K562 (cell line): ENCODE data around the gene CD46. TPM values are rescaled to one million over a fixed set of nuclear protein-coding genes. Genes with fewer than 3 reads are reported as not detected.

ENCODE experiments used
- ATAC-seq: fragments of 200-7000 bp; cut with Tn5 transposase; 3 replicates; pipeline ENCODE4 v1.9.1; 2020; ENCODE audit warnings: moderate library complexity
- BruUV-seq: library from RNA; stranded (reverse); fragments of 400-500 nt; replicated peaks from 2 replicates; lab custom pipeline; 2021; lab: Mats Ljungman, UMichigan
- CTCF ChIA-PET: fragments of 300-600 bp; formaldehyde crosslinking; extraction: SDS; loops from one replicate; lab custom pipeline; 2021; ENCODE audit warnings: low intra/inter-chr PET ratio; lab: Yijun Ruan, JAX
- POLR2A ChIA-PET: fragments of 300-600, 350-650 bp; sonication (Branson Sonifier 250); formaldehyde crosslinking; extraction: SDS; loops from one replicate; lab custom pipeline; 2021; ENCODE audit warnings: antibody characterized with exemption, inconsistent platforms; lab: Yijun Ruan, JAX
- DNase-seq, 4 experiments: peaks; one replicate each; pipeline versions ENCODE4 v3.0.0 to v3.0.0-alpha.2; 2011 to 2018; ENCODE audit warnings: low spot score in 3 of 4, mixed read lengths in 3 of 4; ENCODE audit errors: extremely low read depth in 1 of 4
- FAIRE-seq: peaks from 2 replicates; lab custom pipeline; 2011; peaks lifted over from hg19 to GRCh38; lab: Jason Lieb, UNC
- H2AFZ ChIP-seq: 2 replicates; pipeline ENCODE4 v1.6.0; 2011; ENCODE audit warnings: low read depth, low read length, control low read depth, inconsistent platforms
- H3K27ac ChIP-seq: fragments of 200-600 bp; 3 replicates; pipeline ENCODE4 v1.8.0; 2011; ENCODE audit warnings: low read depth, mild to moderate bottlenecking, control low read depth, inconsistent platforms, low read length, moderate library complexity, mixed read lengths; ENCODE audit errors: extremely low read depth
- H3K27me3 ChIP-seq, 2 experiments: fragments of 300-600 bp in 1 of 2; 2 replicates in 1 of 2; 3 replicates in 1 of 2; pipeline versions ENCODE4 v1.6.0 to v1.8.0; 2011; ENCODE audit warnings: inconsistent platforms in 2 of 2, low read length in 2 of 2, mild to moderate bottlenecking in 1 of 2, mixed read lengths in 1 of 2, moderate library complexity in 1 of 2; ENCODE audit not compliant: control insufficient read depth in 2 of 2, insufficient read depth in 2 of 2
- H3K36me3 ChIP-seq: fragments of 300-600 bp; 3 replicates; pipeline ENCODE4 v1.8.0; 2011; ENCODE audit warnings: mild to moderate bottlenecking, low read length, inconsistent platforms; ENCODE audit not compliant: control insufficient read depth, insufficient read depth
- H3K4me1 ChIP-seq, 2 experiments: fragments of 200-600 bp in 1 of 2; replicated peaks in 1 of 2; 2 replicates in 1 of 2; 3 replicates in 1 of 2; pipeline versions ENCODE4 v1.5.1 to v1.8.0; 2011; ENCODE audit warnings: inconsistent platforms in 2 of 2, low read length in 2 of 2, mild to moderate bottlenecking in 1 of 2, mixed read lengths in 1 of 2, moderate library complexity in 1 of 2; ENCODE audit not compliant: control insufficient read depth in 2 of 2, insufficient read depth in 2 of 2
- H3K4me2 ChIP-seq: 2 replicates; pipeline ENCODE4 v1.6.1; 2011; ENCODE audit warnings: low read length, control low read depth, inconsistent platforms, mixed read lengths; ENCODE audit not compliant: insufficient read depth
- H3K4me3 ChIP-seq: fragments of 200-600 bp; sonication (generic), shearing (Covaris generic); 2 replicates; pipeline ENCODE4 v1.5.1; 2016; ENCODE audit warnings: control low read depth, inconsistent platforms
- H3K79me2 ChIP-seq: fragments of 200-600 bp; 3 replicates; pipeline ENCODE4 v1.8.0; 2011; ENCODE audit warnings: low read length, inconsistent platforms; ENCODE audit not compliant: control insufficient read depth, insufficient read depth
- H3K9ac ChIP-seq, 2 experiments: 2 replicates each; pipeline versions ENCODE4 v1.6.0 to v1.6.1; 2011; ENCODE audit warnings: low read depth in 2 of 2, low read length in 2 of 2, control low read depth in 1 of 2, inconsistent platforms in 1 of 2, mild to moderate bottlenecking in 1 of 2, mixed read lengths in 1 of 2; ENCODE audit not compliant: insufficient read depth in 1 of 2
- H3K9me1 ChIP-seq: one replicate; pipeline ENCODE4 v1.6.0; 2011; ENCODE audit warnings: inconsistent platforms, mild to moderate bottlenecking, low read length, moderate library complexity; ENCODE audit not compliant: control insufficient read depth, insufficient read depth
- H3K9me3 ChIP-seq: replicated peaks from 2 replicates; pipeline ENCODE4 v1.5.1; 2011; ENCODE audit warnings: low read depth, low read length, inconsistent platforms; ENCODE audit not compliant: control insufficient read depth, insufficient read depth
- H4K20me1 ChIP-seq: replicated peaks from 2 replicates; pipeline ENCODE4 v1.6.1; 2011; ENCODE audit warnings: low read length, inconsistent platforms, mixed read lengths; ENCODE audit not compliant: control insufficient read depth, insufficient read depth
- BCL6 ChIP-seq: fragments of 250-450 bp; sonication (Bioruptor Pico); IDR thresholded peaks from 2 replicates; pipeline ENCODE4 v1.4.0; 2020
- GTF2B ChIP-seq: IDR thresholded peaks from 2 replicates; pipeline ENCODE4 v1.6.1; 2011; ENCODE audit not compliant: insufficient read length; ENCODE audit errors: extremely low read depth
- HNRNPLL ChIP-seq: fragments of 200-400 bp; formaldehyde crosslinking; IDR thresholded peaks from 2 replicates; pipeline ENCODE4 v1.6.1; 2017; ENCODE audit warnings: low read length, low read depth, mild to moderate bottlenecking; ENCODE audit not compliant: poor library complexity, severe bottlenecking
- LCOR ChIP-seq: sonication (generic); formaldehyde crosslinking; IDR thresholded peaks from 2 replicates; pipeline ENCODE4 v1.8.0; 2022; ENCODE audit warnings: mild to moderate bottlenecking, missing genetic modification reagents
- MITF ChIP-seq: IDR thresholded peaks from 2 replicates; pipeline ENCODE4 v1.6.1; 2014; ENCODE audit warnings: antibody characterized with exemption
- NCOR1 ChIP-seq: fragments of 450-650 bp; IDR thresholded peaks from 2 replicates; pipeline ENCODE4 v1.6.1; 2016; ENCODE audit warnings: mild to moderate bottlenecking, moderate library complexity
- TAF9B ChIP-seq: fragments of 450-650 bp; IDR thresholded peaks from 2 replicates; pipeline ENCODE4 v1.6.1; 2018; ENCODE audit warnings: mild to moderate bottlenecking; ENCODE audit not compliant: partially characterized antibody
- ZFPM2 ChIP-seq: fragments of 250-450 bp; sonication (Bioruptor Pico); IDR thresholded peaks from 2 replicates; pipeline ENCODE4 v1.5.1; 2022; ENCODE audit warnings: mild to moderate bottlenecking
- ZNF76 ChIP-seq: fragments of 250-450 bp; sonication (Bioruptor Pico); IDR thresholded peaks from 2 replicates; pipeline ENCODE4 v1.4.0; 2020; ENCODE audit warnings: mild to moderate bottlenecking, moderate library complexity, borderline replicate concordance
- WGBS: fragments of 100-300 bp; shearing (Covaris generic); methylation state at CpG from one replicate; pipeline ENCODE4 v1.1.6; 2016; ENCODE audit warnings: low coverage, mixed read lengths; ENCODE audit not compliant: insufficient coverage; ENCODE audit errors: missing lambda C conversion rate; 5-methylcytosine and 5-hydroxymethylcytosine counted together
- in situ Hi-C: fragments of 300-500 bp; cut with MboI; formaldehyde crosslinking; loops from 4 replicates; pipeline ENCODE4 v1.15.0; 2018; ENCODE audit warnings: inconsistent platforms, mixed read lengths
- intact Hi-C: fragments of 100-400 bp; cut with micrococcal nuclease; formaldehyde crosslinking; loops from 2 replicates; pipeline ENCODE4 v1.14.2; 2022
- polyA plus RNA-seq, 8 experiments: library from polyadenylated mRNA; depleted of rRNA in 4 of 8; stranded (reverse) in 5 of 8; unstranded in 3 of 8; fragments of >200 nt; fragmentation: Nextera tagmentation in 2 of 8; fragmentation: Illumina TruSeq in 1 of 8; extraction: Ambion mirVana in 2 of 8; extraction: Trizol in 1 of 8; gene quantifications; 2 replicates each; pipeline versions ENCODE4 v1.2.1 to v1.2.3, GENCODE V29; 2011 to 2014; ENCODE audit warnings: inconsistent platforms in 1 of 8, missing spikeins in 1 of 8
- total RNA-seq, 7 experiments: library from RNA; depleted of rRNA in 6 of 7; stranded (reverse); fragments of >200 nt in 6 of 7; fragmentation: Illumina TruSeq in 2 of 7; extraction: Trizol in 2 of 7; gene quantifications; 2 replicates each; pipeline versions ENCODE4 v1.2.1 to v1.2.3, GENCODE V29; 2011 to 2021; ENCODE audit warnings: low replicate concordance in 1 of 7

CD46 gene
- total and polyA plus RNA-seq, 9 of the 15 experiments (the other 6 are each of a cell fraction or from before 2014, with no cell fraction given): 87.9 to 374 (median 156) TPM

- no peak for ATAC-seq
- no peak for DNase-seq
- BruUV-seq: no TSS peak
- Histone ChIP-seq H3K9me1 (peaks cover 8% of the 10 kb centered on the region), H3K4me3 (no peak overlapping the region), H3K4me1 (peaks cover 38 to 60% of the 10 kb centered on the region in 2 experiments), H3K27ac (no peak overlapping the region), H3K79me2 (no peaks in the 10 kb centered on the region), H2AFZ (no peak overlapping the region), H3K9me3 (no peaks in the 10 kb centered on the region), H3K9ac (no peak overlapping the region), H3K4me2 (no peak overlapping the region), H3K27me3 (no peaks in the 10 kb centered on the region), H3K36me3 (peaks cover 13% of the 10 kb centered on the region; the same call in 2 of the 3 replicates), H4K20me1 (0 out of 2 replicates have a peak, but pooled peaks cover 5% of the 10 kb centered on the region)
- ChIA-PET POLR2A (interaction anchor here (0.6 to 1.3 kb wide), 6 partner anchors 10 to 164 kb away, joined by 3 to 5 read pairs (median 4); no protein-coding TSS in a partner anchor), CTCF (interaction anchor here (0.6 kb wide), 1 partner anchor 1441 kb away, joined by 3 read pairs; no protein-coding TSS in a partner anchor)
- 77% methylated on average over 2 of the region's 2 CpGs for WGBS
- intact Hi-C loops (no loop called here), in situ Hi-C loops (no loop called here)
- FAIRE-seq: no peak
- TF ChIP-seq MITF (no peak), LCOR (no peak), NCOR1 (no peak), HNRNPLL (no peak), ZNF76 (CRISPR knock-in tag) (no peak), BCL6 (CRISPR knock-in tag) (no peak), TAF9B (no peak), ZFPM2 (CRISPR knock-in tag) (no peak), GTF2B (no peak)
These were observed 58.3 kb downstream of the CD46 start for GRCh38 chr1:207810173-207810572.
